Nephron (organoid): ENCODE data around the gene ARHGEF40.

Experiments
- H3K27ac Mint-ChIP-seq, 3 experiments: 2 replicates each; pipeline ENCODE4 v1.8.0; 2020; ENCODE audit warnings: mixed read lengths in 3 of 3, mild to moderate bottlenecking in 2 of 3, moderate library complexity in 1 of 3
- H3K27me3 Mint-ChIP-seq: 2 replicates; pipeline ENCODE4 v1.8.0; 2021; ENCODE audit warnings: low read depth, mild to moderate bottlenecking, moderate library complexity, mixed read lengths
- H3K36me3 Mint-ChIP-seq: 2 replicates; pipeline ENCODE4 v1.8.0; 2020; ENCODE audit warnings: low read depth, mixed read lengths
- H3K4me1 Mint-ChIP-seq: 2 replicates; pipeline ENCODE4 v1.8.0; 2020; ENCODE audit warnings: mixed read lengths
- H3K4me3 Mint-ChIP-seq, 3 experiments: 2 replicates each; pipeline ENCODE4 v1.8.0; 2020; ENCODE audit warnings: mild to moderate bottlenecking in 3 of 3, mixed read lengths in 3 of 3, moderate library complexity in 2 of 3
- H3K9me3 Mint-ChIP-seq: 2 replicates; pipeline ENCODE4 v1.8.0; 2020; ENCODE audit warnings: mixed read lengths
- CTCF ChIP-seq, 3 experiments: fragments of 200-600 bp; sonication (generic); IDR thresholded peaks; one replicate each; pipeline ENCODE4 v1.5.0; 2021; ENCODE audit warnings: antibody characterized with exemption in 3 of 3; ENCODE audit not compliant: unreplicated experiment in 3 of 3

ARHGEF40 gene

DNA sequence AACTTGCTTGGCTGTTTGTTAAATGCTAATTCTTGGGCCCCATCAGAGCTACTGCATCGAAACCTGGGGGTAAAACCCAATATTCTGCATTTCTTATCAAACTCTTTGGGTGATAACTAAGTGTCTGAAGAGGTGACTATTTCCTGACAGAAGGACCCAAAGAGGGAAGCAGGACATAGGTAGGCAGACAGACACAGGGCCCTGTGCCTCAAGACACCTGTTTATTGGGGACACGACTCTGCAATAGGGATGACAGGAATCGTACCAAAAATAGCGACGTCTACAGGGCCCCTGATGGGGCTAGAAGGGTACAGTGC, 19.7 kb downstream of the ARHGEF40 start:
- Mint-ChIP-seq H3K4me1 (peaks cover 36% of the 10 kb centered on the region), H3K36me3 (peaks cover 62% of the 10 kb centered on the region), H3K9me3 (no peaks in the 10 kb centered on the region), H3K27me3 (no peaks in the 10 kb centered on the region), H3K27ac (no peak overlapping the region), H3K4me3 (no peak overlapping the region)
- no peak for TF ChIP-seq CTCF (IDR thresholded peaks at IDR 0.05; ENCODE audit: unreplicated experiment in 3 of 3)

DNA sequence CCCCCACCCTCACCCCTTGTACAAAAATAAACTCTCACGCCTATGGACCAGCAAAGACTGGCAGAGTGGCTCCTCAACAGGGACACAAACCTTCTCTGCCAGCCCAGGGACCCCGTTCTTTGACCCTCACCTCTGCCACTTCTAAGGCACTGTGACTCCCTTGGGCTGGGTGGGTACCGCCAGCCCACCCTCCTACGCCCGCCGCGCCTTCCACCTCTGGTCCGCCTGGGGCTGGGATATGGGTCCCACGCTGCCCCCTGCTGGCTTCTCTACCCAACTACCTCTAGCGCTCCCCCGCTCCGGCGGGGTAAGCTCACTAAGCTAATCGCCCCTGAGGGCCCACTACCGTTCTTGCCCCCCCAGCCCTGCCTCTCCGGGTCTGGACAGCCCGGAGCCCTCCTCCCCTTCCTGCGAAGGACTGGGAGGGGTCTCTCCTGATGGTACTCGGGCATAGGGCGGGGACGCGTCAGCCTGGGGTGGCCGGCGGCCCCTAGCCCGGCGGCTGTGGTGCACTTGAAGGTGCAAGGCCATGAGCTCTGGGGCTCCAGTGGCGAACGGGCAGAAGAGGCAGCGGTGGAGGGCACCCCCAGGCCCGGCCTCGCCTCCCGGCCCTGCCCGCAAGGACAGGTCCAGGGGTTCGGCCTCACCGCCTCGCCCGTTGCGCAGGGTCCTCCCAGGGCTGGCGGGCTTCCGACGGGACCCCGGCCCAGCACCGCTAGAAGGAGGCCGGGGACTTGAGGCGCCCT, 20.3 kb downstream of the ARHGEF40 start:
- Mint-ChIP-seq H3K27ac (peak overlapping the region in 1 of 3 experiments; percentile 55), H3K4me1 (peaks cover 41% of the 10 kb centered on the region), H3K9me3 (no peaks in the 10 kb centered on the region), H3K27me3 (no peaks in the 10 kb centered on the region), H3K36me3 (peaks cover 58% of the 10 kb centered on the region), H3K4me3 (no peak overlapping the region)
- TF ChIP-seq CTCF (IDR thresholded peaks at IDR 0.05; ENCODE audit: unreplicated experiment in 3 of 3) = peak; percentile 52 to 55 (median 54)

DNA sequence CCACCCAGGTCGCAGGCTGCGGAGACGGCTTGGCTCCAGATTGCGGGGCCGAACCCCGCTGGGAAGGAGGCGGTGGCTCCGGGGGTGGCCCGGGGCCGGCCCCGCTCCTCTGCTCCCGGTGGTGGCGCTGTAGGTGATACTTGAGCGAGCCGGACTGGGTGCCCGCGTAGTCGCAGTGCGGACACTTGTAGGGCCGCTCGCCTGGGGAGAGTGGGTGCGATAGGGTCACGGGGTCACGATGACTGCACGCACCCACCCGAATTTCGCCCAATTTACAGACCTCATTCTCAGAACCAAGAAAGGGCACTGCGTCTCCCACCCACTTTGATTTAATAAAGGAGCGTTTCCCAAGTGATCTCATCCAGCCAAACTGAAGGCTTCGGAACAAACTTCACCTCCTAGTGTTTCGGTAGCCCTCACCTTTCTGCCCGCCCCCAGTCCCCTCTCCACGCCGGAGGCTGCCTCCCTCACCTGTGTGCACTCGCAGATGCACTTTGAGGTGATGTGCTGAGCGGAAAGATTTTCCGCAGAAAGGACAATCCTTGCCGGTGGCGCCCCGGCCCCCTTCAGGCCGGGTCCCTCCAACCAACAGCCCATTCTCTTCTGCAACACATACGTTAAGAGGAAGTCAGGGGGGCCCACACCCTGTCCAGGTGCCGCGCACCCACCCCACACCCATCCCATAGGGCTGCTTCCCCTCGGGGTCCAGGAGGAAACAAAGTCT, 21.0 kb downstream of the ARHGEF40 start:
- no peak for TF ChIP-seq CTCF (IDR thresholded peaks at IDR 0.05; ENCODE audit: unreplicated experiment in 3 of 3)
- Mint-ChIP-seq H3K27me3 (no peaks in the 10 kb centered on the region), H3K9me3 (no peaks in the 10 kb centered on the region), H3K4me3 (no peak overlapping the region), H3K4me1 (peaks cover 49% of the 10 kb centered on the region), H3K27ac (peak overlapping the region; percentile 63 to 76 (median 63)), H3K36me3 (peaks cover 52% of the 10 kb centered on the region)

- Mint-ChIP-seq H3K9me3 (no peaks in the 10 kb centered on the region), H3K36me3 (peaks cover 44% of the 10 kb centered on the region), H3K27me3 (no peaks in the 10 kb centered on the region), H3K4me1 (peaks cover 51% of the 10 kb centered on the region), H3K4me3 (peak overlapping the region in 1 of 3 experiments; percentile 11), H3K27ac (peak overlapping the region; percentile 63 to 76 (median 63))
- TF ChIP-seq CTCF (IDR thresholded peaks at IDR 0.05; ENCODE audit: unreplicated experiment in 3 of 3) = no peak
Measured at GRCh38 chr14:21091821-21092272, 21.7 kb downstream of the ARHGEF40 start.

- peak; percentile 100 for TF ChIP-seq CTCF (IDR thresholded peaks at IDR 0.05; ENCODE audit: unreplicated experiment in 3 of 3)
- Mint-ChIP-seq H3K36me3 (peaks cover 40% of the 10 kb centered on the region), H3K27me3 (no peaks in the 10 kb centered on the region), H3K27ac (peak overlapping the region; percentile 52 to 66 (median 63)), H3K4me3 (no peak overlapping the region), H3K9me3 (no peaks in the 10 kb centered on the region), H3K4me1 (peaks cover 57% of the 10 kb centered on the region)
Measured at GRCh38 chr14:21092273-21093011, 22.3 kb downstream of the ARHGEF40 start.
